ENCODE results near the gene TUBB8.
"Not testable (repeated sequence)": the region's sequence is repeated elsewhere in the genome, so short reads cannot be mapped to it uniquely, and the experiment has no call there.

Gene TUBB8

GRCh38 chr10:80477-81105 lies 31.5 kb upstream of the TUBB8 start:
- TF ChIP-seq CTCF (IDR thresholded peaks at IDR 0.05; ENCODE audit: extremely low read depth, missing control alignments): no peak
- DNase-seq (ENCODE audit: low spot score): no peak

GRCh38 chr10:79532-80215 lies 30.6 kb upstream of the TUBB8 start:
- no peak for TF ChIP-seq CTCF (IDR thresholded peaks at IDR 0.05; ENCODE audit: extremely low read depth, missing control alignments)
- no peak for DNase-seq (ENCODE audit: low spot score)

DNA sequence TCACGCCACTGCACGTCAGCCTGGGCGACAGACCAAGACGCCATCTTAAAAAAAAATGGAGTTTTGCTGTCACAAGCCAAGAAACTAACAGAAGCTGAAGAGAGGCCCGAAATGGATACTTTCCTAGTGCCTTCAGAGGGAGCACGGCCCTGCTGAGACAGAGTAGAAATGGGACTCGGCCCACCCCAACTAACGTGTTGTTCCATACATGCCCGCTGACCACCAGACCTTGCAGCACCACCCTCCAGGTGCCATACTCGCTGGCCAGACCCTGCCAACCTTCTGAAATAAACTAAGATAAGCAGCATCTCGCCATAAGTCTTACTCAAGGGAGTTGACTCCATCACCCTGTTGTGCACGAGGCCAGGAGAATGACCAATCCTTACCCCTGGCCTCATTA lies 29.5 kb upstream of the TUBB8 start:
- no peak for DNase-seq (ENCODE audit: low spot score)
- TF ChIP-seq CTCF (IDR thresholded peaks at IDR 0.05; ENCODE audit: extremely low read depth, missing control alignments): no peak

DNA sequence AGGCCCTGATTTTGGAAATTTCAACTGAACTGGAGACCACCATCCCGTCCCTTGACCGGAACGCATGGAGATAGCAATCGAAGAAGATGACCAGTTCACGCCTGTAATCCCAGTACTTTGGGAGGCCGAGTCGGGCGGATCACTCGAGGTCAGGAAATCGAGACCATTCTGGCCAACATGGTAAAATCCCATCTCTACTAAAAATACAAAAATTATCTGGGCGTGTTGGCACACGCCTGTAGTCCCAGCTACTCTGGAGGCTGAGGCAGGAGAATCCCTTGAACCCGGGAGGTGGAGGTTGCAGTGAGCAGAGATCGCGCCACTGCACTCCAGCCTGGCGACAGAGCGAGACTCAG lies 25.1 kb upstream of the TUBB8 start:
- not testable (repeated sequence) for DNase-seq (ENCODE audit: low spot score)

- TF ChIP-seq CTCF (IDR thresholded peaks at IDR 0.05; ENCODE audit: extremely low read depth, missing control alignments): peak; percentile 68
- DNase-seq (ENCODE audit: low spot score): peak; percentile 68
Observed at GRCh38 chr10:73543-74265, 24.6 kb upstream of the TUBB8 start.

DNA sequence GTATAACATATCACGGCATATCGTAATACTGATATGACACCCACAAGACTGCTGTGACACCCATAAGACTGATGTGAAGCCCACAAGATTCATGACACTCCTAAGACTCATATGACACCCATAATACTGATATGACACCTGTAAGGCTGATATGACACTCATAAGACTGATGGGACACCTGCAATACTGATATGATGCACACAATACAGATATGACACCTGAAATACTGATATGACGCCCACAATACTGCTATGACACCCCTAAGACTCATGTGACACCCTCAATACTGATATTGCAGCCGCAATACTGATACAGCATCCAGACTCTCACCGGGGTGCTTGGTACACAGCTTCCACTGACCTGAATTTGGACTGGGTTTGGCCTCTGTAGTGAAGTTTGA lies 19.1 kb upstream of the TUBB8 start:
- DNase-seq (ENCODE audit: low spot score): not testable (repeated sequence)

DNA sequence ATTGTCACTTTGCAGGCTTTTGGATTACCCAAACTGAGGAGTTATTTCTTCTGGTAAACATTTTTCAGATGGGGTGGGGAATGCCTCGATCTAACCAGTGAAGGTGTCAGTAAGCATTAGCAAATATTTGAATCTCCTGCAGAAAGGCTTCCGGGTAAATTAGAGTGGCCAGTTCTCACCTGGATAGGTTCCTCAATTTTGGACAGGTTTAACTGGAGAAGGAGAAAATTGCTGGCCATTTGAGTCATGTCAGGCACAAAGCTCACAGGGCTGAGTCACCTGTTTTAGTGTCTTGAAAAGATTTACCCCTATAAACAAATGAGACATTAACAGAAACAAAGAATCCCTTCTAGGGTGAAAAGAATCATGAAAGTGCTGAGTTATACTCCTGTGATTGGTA lies 830 bp upstream of the TUBB8 start:
- DNase-seq (ENCODE audit: low spot score): not testable (repeated sequence)

DNA sequence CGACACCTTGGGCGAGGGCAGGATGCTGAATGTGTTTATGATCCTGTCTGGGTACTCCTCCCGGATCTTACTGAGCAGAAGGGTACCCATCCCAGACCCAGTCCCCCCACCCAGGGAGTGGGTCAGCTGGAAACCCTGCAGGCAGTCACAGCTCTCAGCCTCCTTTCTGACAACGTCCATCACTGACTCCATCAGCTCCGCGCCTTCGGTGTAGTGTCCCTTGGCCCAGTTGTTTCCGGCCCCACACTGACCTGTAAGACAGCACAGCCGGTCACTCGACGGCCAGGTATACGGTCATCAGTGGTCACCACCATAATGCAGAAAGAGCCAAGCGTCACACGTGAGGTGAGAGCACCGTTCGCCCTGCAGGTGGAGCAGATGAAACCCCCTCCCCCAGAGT lies 1.2 kb downstream of the TUBB8 start:
- DNase-seq (ENCODE audit: low spot score): not testable (repeated sequence)

DNA sequence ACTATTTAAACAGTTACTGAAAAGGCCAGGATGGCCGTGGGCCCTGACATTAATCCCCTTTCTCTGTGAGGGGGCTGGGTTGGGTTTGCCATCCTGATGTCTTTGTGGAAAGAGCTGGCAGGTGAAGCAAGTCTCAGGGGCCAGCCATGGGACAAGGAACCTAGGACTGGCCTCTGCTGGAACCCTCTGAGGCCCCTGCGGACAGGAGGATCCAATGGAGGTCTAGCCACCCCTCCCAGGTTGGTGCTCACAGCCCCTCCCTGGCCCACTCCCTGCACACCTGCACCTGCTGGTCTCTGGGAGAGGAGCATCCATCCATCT lies 35.8 kb downstream of the TUBB8 start:
- not testable (repeated sequence) for DNase-seq (ENCODE audit: low spot score)

DNA sequence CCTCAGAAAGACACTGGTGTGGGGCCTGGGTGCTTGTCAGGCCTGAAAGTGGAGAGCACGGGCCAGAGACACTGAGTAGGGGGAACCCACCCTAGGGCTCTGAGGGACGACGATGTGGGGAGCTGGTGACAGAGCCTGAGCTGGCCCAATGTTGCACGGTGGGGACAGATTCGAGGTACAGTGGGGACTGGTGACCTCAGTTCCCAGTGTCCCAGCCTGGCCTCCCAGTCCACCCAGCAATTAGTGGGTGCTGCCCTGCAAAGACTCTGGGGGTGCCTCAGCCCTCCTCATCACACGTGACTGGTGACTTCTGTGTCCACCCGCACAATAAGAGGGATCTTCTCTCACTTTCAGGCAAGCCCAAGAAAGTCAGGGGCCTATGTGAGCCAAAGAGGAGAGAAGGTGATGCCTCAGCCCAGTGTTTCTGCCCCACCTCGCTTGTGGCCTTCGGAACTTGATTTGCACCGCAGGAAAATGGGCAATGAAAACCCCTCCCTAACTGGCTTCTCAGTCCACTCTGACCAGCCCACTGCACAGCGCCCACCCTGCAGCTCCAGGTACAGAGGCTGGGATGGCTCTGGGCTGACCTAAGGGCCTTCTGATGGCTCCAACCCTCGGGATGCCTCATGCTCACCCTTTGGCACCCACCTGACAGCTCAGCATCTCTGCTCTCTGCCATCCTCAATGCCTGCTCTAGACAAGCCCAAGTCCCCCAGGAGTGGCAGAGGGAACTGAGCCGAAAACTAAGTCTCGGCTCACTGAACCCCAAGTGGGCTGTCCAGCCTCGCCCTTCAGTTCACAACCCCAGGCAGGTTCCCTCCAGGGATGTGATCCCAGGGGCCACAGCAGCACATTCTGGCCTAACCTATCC lies 36.4 kb downstream of the TUBB8 start:
- DNase-seq (ENCODE audit: low spot score): not testable (repeated sequence)

DNA sequence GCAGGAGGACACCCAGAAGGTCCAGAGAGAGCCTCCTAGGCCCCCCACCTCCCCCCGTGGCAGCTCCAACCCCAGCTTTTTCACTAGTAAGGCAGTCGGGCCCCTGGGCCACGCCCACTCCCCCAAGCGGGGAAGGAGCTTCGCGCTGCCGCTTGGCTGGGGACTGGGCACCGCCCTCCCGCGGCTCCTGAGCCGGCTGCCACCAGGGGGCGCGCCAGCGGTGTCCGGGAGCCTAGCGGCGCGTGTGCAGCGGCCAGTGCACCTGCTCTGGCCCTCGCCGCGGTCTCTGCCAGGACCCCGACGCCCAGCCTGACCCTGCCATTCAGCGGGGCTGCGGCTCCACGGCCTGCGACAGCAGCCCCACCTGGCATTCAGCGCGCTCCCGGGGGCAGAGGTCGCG lies 37.8 kb downstream of the TUBB8 start:
- not testable (repeated sequence) for DNase-seq (ENCODE audit: low spot score)

DNA sequence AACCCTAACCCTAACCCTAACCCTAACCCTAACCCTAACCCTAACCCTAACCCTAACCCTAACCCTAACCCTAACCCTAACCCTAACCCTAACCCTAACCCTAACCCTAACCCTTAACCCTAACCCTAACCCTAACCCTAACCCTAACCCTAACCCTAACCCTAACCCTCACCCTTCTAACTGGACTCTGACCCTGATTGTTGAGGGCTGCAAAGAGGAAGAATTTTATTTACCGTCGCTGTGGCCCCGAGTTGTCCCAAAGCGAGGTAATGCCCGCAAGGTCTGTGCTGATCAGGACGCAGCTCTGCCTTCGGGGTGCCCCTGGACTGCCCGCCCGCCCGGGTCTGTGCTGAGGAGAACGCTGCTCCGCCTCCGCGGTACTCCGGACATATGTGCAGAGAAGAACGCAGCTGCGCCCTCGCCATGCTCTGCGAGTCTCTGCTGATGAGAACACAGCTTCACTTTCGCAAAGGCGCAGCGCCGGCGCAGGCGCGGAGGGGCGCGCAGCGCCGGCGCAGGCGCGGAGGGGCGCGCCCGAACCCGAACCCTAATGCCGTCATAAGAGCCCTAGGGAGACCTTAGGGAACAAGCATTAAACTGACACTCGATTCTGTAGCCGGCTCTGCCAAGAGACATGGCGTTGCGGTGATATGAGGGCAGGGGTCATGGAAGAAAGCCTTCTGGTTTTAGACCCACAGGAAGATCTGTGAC lies 38.7 kb downstream of the TUBB8 start:
- not testable (repeated sequence) for DNase-seq (ENCODE audit: low spot score)

Data from GM20000 (cell line).